Activated gamma-delta T cell (primary cell): Measurements from ENCODE around the gene IL6.
"Not testable (repeated sequence)": the region's sequence is repeated elsewhere in the genome, so short reads cannot be mapped to it uniquely, and the experiment has no call there.

ENCODE experiments used
- DNase-seq: peaks from one replicate; lab custom pipeline; 2025; lab: John Stamatoyannopoulos, UW

IL6 gene

DNA sequence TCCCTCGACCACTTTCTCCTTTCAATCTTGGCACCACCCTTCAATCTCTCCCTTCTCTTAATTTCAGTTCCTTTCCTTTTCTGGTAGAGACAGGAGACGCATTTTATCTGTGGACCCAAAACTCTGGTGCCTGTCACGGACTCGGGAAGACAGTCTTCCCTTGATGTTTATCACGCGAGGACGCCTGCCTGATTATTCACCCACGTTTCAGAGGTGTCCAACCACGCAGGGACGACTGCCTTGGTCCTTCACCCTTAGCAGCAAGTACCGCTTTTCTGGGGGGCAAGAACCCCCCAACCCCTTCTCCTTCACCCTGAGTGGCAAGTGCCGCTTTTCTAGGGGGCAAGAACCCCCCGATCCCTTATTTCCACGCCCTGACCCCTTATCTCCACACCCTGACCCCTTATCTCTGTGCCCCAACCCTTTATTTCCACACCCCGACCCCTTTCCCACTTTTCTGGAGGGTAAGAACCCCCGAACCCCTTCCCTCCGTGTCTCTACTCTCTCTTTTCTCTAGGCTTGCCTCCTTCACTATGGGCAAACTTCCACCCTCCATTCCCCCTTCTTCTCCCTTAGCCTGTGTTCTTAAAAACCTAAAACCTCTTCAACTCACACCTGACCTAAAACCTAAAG is 22.9 kb upstream of the IL6 start:
- not testable (repeated sequence) for DNase-seq

DNA sequence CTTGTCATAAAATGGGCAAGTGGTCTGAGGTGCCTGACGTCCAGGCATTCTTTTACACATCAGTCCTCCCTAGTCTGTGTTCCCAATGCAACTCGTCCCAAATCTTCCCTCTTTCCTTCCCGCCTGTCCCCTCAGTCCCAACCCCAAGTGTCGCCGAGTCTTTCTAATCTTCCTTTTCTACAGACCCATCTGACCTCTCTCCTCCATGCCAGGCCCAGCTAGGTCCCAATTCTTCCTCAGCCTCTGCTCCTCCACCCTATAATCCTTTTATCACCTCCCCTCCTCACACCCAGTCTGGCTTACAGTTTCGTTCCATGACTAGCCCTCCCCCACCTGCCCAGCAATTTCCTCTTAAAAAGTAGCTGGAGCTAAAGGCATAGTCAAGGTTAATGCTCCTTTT is 22.3 kb upstream of the IL6 start:
- DNase-seq, result not testable (repeated sequence)

DNA sequence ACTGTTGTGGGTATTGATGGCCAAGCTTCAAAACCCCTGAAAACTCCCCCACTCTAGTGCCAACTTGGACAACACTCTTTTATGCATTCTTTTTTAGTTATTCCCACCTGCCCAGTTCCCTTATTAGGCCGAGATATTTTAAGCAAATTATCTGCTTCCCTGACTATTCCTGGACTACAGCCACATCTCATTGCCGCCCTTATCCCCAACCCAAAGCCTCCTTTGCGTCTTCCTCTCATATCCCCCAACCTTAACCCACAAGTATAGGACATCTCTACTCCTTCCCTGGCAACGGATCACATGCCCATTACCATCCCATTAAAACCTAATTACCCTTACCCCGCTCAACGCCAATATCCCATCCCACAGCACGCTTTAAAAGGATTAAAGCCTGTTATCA is 21.1 kb upstream of the IL6 start:
- not testable (repeated sequence) for DNase-seq

DNA sequence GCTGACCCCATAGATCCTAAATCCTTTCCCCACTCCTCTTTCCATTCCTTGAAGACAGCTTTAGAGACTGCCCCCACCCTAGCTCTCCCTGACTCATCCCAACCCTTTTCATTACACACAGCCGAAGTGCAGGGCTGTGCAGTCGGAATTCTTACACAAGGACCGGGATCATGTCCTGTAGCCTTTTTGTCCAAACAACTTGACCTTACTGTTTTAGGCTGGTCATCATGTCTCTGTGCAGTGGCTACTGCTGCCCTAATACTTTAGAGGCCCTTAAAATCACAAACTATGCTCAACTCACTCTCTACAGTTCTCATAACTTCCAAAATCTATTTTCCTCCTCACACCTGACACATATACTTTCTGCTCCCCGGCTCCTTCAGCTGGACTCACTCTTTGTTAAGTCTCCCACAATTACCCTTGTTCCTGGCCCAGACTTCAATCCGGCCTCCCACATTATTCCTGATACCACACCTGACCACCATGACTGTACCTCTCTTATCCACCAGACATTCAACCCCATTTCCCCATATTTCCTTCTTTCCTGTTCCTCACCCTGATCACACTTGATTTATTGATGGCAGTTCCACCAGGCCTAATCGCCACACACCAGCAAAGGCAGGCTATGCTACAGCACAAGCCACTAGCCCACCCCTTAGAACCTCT is 19.8 kb upstream of the IL6 start:
- DNase-seq, result not testable (repeated sequence)

DNA sequence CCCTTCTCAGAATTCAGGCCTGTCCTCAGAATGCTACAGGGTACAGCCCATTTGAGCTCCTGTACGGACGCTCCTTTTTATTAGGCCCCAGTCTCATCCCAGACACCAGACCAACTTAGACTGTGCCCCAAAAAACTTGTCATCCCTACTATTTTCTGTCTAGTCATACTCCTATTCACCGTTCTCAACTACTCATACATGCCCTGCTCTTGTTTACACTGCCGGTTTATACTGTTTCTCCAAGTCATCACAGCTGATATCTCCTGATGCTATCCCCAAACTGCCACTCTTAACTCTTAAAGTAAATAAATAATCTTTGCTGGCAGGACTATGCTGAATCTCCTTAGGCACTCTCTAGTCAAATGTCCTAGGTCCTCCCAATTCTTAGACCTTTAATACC is 18.8 kb upstream of the IL6 start:
- DNase-seq, result not testable (repeated sequence)

DNA sequence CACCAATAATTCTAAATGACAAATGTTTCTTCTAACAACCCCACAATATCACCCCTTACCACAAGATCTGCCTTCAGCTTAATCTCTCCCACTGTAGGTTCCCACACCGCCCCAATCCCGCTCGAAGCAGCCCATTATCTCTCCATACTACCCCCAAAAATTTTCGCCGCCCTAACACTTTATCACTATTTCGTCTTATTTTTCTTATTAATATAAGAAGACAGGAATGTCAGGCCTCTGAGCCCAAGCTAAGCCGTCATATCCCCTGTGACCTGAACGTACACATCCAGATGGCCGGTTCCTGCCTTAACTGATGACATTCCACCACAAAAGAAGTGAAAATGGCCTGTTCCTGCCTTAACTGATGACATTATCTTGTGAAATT is 18.3 kb upstream of the IL6 start:
- not testable (repeated sequence) for DNase-seq

DNA sequence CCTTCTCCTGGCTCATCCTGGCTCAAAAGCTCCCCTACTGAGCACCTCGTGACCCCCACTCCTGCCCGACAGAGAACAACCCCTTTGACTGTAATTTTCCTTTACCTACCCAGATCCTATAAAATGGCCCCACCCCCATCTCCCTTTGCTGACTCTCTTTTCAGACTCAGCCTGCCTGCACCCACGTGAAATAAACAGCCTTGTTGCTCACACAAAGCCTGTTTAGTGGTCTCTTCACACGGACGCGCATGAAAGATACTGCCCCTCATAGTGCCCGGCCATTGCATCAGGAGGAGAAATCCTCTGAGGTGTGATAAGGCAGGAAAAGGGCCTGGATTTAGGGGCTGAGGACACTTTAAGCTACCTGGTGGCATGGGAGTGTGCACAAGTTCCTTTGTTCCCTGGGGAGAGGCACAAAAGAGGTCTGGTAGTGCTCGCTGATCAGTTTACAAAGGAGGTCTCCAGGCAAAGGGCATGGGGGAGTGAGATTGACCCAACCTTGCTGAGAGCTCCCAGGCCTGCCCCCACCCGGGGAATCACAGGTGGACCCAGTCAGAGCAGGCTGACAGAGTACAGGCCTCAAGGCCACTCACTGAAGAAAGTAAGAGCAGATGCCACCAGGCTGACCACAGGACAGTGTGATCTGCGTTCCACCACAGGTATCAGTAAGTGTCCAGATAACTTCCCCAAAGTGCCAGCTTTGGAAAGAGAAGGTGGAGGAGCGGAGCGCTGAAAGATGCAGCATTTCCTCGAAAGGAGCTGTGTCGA is 17.8 kb upstream of the IL6 start:
- not testable (repeated sequence) for DNase-seq

DNA sequence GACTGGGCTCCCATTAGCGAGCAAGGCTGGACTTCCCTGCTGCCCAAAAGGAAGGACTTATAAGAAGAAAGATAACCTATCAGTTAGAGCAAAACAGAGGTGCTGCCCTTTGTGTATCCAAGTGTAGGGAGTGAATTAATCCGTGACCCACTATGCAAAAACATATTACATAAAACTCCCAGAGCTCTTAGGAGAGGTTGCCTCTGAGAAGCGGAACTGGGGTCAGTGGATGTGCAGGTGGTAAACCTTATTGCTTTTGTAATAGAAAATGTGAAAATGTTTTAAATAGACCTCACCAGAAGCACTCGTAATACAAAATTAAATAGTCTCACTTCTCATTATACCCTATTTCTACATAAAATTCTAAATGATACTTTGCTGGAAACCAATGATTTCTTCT is 17.1 kb upstream of the IL6 start:
- DNase-seq, result no peak

DNA sequence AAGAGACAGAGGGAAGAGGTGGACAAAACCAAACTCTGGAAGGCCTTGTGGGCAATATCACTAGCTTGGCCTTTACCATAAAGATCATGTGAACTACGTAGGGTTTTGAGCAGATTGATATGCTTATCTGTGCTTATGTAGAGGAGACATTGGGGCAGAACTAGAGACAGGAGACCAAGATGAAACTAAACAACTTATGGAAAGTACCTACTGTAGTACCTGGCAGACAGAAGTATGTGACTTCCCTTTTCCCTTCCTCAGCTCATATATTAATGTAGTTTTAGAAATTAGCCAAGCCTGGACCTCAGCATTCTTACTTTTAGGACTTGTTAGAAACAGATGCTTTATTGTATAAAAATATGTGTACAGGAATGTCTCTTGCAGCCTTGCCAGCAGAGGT is 14.0 kb upstream of the IL6 start:
- no peak for DNase-seq

DNA sequence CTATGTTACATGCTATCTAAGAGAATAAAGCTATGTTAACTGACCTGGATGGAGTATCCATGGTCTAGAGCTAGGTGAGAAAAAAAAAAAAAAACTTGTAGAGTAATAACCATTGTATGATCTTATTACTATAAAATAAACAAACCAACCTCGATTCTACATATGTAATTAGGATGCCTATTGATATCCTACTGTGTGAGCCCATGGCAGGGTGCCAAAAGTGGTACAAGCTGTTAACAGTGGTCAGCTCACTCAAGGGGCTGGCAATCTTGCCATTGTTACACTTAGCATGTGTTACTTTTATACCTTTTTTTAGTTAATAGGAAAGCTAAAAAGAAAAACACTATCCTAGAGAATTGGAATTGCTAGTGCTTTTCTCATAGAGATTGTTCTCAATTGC is 13.5 kb upstream of the IL6 start:
- DNase-seq, result no peak

DNA sequence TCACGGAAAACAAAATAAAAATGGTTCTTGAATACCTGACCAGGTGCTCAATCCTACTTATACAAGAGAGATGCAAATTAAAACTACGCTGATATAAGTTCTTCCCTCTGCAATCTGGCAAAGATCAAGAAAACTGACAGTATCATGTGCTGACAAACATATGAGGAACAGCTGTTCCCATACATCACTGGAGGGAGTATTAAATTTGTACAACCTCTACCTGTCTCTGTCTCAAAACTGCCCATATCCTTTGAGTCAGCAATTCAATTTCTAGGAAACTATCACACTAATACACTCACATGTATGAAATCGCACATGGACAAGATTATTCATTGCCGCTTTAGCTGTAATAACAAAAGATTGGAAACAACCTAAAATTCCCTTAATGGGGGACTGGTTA is 11.0 kb upstream of the IL6 start:
- DNase-seq, result no peak

DNA sequence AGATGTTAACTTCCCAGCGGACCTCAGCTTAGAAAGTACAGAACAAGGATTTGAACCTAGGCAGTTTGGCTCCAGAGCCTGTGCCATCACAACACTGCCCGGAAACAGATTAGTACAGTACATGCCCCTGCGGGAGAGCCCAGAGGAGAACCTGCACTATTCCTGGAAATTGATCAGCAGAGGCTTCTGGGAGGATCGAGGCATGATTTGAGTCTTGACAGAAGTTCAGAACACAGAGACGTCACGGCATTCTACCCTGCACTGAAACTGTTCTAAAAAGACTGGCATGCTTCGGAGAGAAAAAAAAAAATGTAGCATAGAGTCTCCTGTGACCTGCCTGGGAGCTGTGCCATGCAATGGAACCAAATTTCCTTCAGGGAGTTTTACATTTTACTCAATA is 9.2 kb upstream of the IL6 start:
- no peak for DNase-seq

DNA sequence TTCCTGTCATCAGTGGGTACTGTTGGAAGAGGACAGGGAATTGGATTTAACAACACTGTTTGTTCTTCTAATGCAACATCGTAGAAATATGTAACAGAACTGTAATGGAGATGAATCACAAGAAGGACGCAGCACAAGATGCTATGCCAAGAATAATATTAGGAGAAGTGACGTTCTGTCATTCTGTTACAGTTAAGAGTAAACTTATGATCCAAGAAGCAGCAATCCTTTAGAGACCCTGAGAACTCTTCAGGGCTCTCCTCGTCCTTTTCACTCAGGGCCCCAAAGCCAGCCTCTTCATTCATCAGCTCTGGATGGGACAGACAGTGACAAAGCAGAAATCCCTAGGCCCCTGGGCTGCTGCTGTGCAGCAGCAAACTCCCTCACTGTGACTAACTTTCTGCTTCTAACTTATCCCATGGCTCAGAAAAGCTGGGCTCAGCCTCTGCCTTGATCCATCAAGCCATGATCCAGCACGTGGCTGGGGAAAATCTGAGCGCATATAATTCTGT is 8.7 kb upstream of the IL6 start:
- DNase-seq, result no peak

DNA sequence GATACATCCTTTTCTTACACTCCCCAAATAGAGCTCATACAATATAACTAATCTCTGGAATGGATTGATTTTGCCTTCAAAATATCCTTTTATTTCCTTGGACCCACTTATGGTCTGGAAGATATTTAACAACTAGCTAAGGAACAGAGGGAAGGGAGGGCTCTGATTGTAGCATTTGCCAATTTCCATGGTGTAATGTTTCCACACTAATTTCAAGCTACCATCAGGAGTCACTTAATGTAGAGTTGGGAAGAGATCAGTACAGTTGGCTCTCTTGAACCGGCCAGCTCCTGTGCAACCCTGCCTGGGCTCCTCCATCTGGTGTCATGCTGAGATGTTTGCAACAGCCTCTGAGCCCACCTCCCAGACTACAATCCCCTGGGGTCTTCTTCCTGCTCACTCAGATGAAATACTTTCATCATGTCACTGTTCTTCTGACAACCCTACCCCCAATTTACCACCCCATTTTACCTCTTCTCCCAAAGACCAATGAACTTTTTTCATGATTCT is 8.0 kb upstream of the IL6 start:
- DNase-seq, result no peak

DNA sequence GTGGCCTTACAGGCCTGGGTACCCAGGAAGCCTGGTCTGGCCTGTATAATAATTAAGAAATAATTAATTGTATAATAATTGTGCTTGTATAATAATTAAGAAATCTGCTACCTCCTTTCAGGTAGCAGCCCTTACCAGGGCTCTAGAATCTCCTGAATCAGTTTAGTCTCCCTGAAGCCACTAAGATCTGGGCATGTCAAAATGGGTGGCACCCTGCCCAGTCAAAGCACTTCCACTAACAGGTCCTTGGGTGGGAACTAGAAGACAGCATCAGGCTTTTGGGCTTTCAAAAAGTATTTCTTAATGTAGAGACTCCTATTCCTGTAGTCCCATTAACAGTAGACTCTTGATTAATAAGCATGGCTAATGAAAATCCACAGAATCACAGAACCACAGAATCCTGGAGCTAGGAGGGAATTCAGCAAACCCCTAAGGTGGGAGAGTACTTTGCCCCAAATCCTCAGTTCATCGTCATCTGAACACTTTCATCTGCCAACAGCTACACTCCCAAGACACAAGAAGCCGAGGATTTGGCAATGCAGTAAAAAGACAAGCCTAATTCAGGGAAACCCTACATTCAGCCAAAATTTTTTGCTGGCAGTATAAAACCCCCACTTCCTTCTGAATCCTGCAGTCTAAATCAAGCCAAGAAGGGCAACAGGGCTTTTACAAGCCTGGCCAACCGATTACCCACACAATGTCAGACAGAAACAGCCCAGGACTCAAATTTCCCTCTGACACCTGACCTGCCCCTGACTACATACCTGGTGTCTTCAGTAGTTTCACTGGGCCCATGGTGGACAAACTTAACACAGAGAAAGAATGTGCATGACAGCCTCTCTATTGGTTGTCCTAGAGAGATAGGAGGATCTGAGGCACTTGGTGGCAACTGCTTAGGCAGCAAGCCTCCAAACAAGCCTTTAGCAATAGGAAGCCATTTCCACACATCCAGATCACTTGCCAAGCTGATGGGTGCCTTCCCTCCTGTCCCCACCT is 5.9 kb upstream of the IL6 start:
- DNase-seq, result no peak

DNA sequence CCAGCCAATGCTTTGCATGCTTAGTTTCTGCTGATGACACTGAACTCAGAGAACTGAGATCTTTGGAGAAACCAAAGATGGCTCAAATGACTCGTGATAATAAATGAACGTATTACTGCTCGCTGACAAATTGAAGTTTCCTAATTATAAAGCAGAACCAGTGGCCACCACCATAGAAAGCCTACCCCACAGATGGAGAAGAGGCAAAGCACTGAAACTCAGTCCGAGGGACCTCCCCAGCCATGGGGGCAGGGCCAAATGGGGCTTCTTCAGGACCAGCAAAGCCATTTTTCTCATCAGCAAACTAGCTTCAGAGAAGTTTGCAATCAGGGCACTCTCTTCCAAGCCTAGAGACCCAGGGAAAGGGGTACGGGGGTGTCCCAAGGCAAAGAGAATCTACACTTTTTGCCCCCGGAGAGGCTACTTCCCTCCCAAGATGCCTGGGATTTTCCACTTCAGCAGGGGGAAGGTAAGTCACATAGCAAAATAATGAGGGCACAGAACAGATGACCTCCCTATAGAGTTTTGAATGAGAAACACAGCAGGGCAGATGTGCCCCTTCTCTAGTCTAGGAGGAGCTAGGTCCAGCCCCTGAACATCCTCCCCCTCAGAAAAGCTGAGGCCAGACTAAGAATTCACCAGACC is 4.3 kb upstream of the IL6 start:
- DNase-seq, result no peak

DNA sequence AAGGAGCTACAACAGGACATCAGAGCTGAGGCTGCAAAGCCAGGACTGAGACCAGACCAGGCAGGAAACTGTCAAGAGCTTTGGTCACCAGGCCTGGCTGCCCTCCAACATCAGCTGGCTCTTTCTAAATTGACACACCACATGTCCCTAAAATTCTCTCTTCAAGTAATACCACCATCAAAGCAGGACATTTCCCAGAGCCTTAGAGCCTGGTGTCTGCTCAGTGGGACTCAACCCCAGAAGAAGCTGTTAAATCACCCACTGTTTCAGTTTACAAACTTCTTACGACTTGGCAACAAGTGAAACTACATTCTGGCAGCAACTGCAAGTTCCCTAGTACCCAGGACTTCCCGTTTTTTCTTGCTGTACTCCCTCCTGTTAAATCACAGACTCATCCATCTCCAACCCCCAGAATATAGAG is 3.8 kb upstream of the IL6 start:
- no peak for DNase-seq

DNA sequence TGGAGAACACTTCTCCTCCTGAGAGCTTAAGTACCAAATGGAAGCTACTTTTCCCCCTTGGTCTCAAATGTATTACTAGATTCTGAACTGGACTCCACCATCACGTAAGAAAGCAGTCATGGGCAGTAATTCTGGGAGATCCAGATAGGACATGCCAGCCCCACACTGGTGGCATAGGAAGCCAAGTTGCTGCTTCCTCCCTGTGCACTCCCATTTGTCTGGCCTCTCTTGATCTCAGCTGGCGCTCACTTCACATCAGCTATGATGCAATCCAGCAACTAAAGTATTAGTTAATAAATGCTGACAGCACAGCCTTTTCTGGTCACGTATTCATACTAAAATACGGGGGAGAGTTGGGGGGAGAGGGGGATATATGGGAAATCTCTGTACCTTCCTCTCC is 3.4 kb upstream of the IL6 start:
- DNase-seq, result no peak

DNA sequence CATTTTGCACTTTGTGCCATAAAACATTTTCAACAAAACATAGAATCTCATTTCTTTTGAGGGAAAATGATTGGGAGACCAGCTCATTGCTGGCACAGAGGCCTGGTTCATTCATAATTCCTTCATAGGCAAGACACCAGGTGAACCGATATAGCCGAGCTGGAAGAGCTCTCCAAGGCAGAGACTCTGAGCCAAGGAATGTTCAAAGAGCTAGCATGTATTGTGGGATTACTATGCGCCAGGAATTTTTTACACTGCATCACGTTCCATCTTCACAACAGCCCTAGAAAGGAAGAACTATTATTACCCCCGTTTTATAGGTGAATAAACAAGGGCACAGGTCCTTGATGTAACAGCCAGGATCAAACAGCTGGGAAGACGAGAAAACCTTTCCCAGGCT is 2.1 kb upstream of the IL6 start:
- DNase-seq, result no peak

DNA sequence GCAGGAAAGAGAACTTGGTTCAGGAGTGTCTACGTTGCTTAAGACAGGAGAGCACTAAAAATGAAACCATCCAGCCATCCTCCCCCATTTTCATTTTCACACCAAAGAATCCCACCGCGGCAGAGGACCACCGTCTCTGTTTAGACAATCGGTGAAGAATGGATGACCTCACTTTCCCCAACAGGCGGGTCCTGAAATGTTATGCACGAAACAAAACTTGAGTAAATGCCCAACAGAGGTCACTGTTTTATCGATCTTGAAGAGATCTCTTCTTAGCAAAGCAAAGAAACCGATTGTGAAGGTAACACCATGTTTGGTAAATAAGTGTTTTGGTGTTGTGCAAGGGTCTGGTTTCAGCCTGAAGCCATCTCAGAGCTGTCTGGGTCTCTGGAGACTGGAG is 1.4 kb upstream of the IL6 start:
- DNase-seq, result no peak

DNA sequence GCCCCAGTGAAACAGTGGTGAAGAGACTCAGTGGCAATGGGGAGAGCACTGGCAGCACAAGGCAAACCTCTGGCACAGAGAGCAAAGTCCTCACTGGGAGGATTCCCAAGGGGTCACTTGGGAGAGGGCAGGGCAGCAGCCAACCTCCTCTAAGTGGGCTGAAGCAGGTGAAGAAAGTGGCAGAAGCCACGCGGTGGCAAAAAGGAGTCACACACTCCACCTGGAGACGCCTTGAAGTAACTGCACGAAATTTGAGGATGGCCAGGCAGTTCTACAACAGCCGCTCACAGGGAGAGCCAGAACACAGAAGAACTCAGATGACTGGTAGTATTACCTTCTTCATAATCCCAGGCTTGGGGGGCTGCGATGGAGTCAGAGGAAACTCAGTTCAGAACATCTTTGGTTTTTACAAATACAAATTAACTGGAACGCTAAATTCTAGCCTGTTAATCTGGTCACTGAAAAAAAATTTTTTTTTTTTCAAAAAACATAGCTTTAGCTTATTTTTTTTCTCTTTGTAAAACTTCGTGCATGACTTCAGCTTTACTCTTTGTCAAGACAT is 574 bp upstream of the IL6 start:
- no peak for DNase-seq
